PFSK-1 (cell line): ENCODE data around the gene MYO1D.

Experiments
- FOXP2 ChIP-seq: optimal IDR thresholded peaks from 2 replicates; pipeline ENCODE3; 2011; ENCODE audit warnings: borderline replicate concordance, control low read depth, inconsistent platforms; ENCODE audit not compliant: insufficient read depth; ENCODE audit errors: extremely low read length, extremely low read depth
- POLR2AphosphoS5 ChIP-seq: IDR thresholded peaks from 2 replicates; pipeline ENCODE4 v1.6.1; 2012; ENCODE audit warnings: low read depth, mild to moderate bottlenecking, control low read depth, low read length, moderate library complexity
- REST ChIP-seq, 2 experiments: IDR thresholded peaks; 2 replicates each; pipeline versions ENCODE4 v1.6.1 to v1.8.0; 2011 to 2012; ENCODE audit warnings: low read depth in 2 of 2, low read length in 2 of 2, control low read depth in 1 of 2, inconsistent platforms in 1 of 2, mild to moderate bottlenecking in 1 of 2, moderate library complexity in 1 of 2; ENCODE audit not compliant: insufficient read depth in 1 of 2
- SIN3A ChIP-seq: IDR thresholded peaks from 2 replicates; pipeline ENCODE4 v1.6.1; 2012; ENCODE audit warnings: mild to moderate bottlenecking, low read length, moderate library complexity, borderline replicate concordance; ENCODE audit not compliant: insufficient read depth
- TAF1 ChIP-seq: IDR thresholded peaks from 2 replicates; pipeline ENCODE4 v1.6.1; 2012; ENCODE audit warnings: low read length, control low read depth, borderline replicate concordance; ENCODE audit not compliant: insufficient read depth

Gene MYO1D

GRCh38 chr17:32831627-32832243, 45.2 kb downstream of the MYO1D start:
- TF ChIP-seq TAF1 (no peak), SIN3A (no peak), REST (IDR thresholded peaks at IDR 0.05; ENCODE audit: insufficient read depth in 1 of 2, low read depth in 2 of 2, low read length in 2 of 2) (no peak), POLR2AphosphoS5 (no peak), FOXP2 (no peak)

- no peak for TF ChIP-seq REST (IDR thresholded peaks at IDR 0.05; ENCODE audit: insufficient read depth in 1 of 2, low read depth in 2 of 2, low read length in 2 of 2)
- TF ChIP-seq POLR2AphosphoS5 = no peak
- TF ChIP-seq FOXP2 = no peak
- no peak for TF ChIP-seq SIN3A
- TF ChIP-seq TAF1 = no peak
Observed at GRCh38 chr17:32831223-32831622, 45.7 kb downstream of the MYO1D start.

- TF ChIP-seq TAF1 (no peak), SIN3A (no peak), REST (IDR thresholded peaks at IDR 0.05; ENCODE audit: insufficient read depth in 1 of 2, low read depth in 2 of 2, low read length in 2 of 2) (no peak), FOXP2 (no peak), POLR2AphosphoS5 (no peak)
Observed at GRCh38 chr17:32828822-32829221, 48.1 kb downstream of the MYO1D start.

GRCh38 chr17:32827227-32827626, 49.7 kb downstream of the MYO1D start:
- no peak for TF ChIP-seq FOXP2
- TF ChIP-seq SIN3A = no peak
- no peak for TF ChIP-seq TAF1
- no peak for TF ChIP-seq REST (IDR thresholded peaks at IDR 0.05; ENCODE audit: insufficient read depth in 1 of 2, low read depth in 2 of 2, low read length in 2 of 2)
- TF ChIP-seq POLR2AphosphoS5 = no peak

- TF ChIP-seq SIN3A = no peak
- TF ChIP-seq TAF1 = no peak
- no peak for TF ChIP-seq FOXP2
- no peak for TF ChIP-seq REST (IDR thresholded peaks at IDR 0.05; ENCODE audit: insufficient read depth in 1 of 2, low read depth in 2 of 2, low read length in 2 of 2)
- no peak for TF ChIP-seq POLR2AphosphoS5
Observed at GRCh38 chr17:32826076-32826475, 50.8 kb downstream of the MYO1D start.
